HUES6 (cell line): Measurements from ENCODE around the gene HIPK2.

ENCODE experiments used
- H3K27ac ChIP-seq: 2 replicates; pipeline ENCODE4 v1.7.0; 2013; ENCODE audit warnings: low read depth, mild to moderate bottlenecking, low read length, inconsistent platforms
- H3K27me3 ChIP-seq: 2 replicates; pipeline ENCODE4 v1.6.1; 2013; ENCODE audit warnings: low read length; ENCODE audit not compliant: control insufficient read depth, insufficient read depth
- H3K36me3 ChIP-seq: 2 replicates; pipeline ENCODE4 v1.6.1; 2013; ENCODE audit warnings: low read length; ENCODE audit not compliant: control insufficient read depth, insufficient read depth
- H3K4me1 ChIP-seq: 2 replicates; pipeline ENCODE4 v1.6.1; 2013; ENCODE audit warnings: low read length; ENCODE audit not compliant: control insufficient read depth, insufficient read depth
- H3K4me3 ChIP-seq: 2 replicates; pipeline ENCODE4 v1.5.1; 2013; ENCODE audit warnings: low read depth, low read length
- H3K9ac ChIP-seq: one replicate; pipeline ENCODE4 v1.6.1; 2013; ENCODE audit warnings: mild to moderate bottlenecking, low read length
- H3K9me3 ChIP-seq: 2 replicates; pipeline ENCODE4 v1.6.1; 2013; ENCODE audit warnings: low read depth, low read length; ENCODE audit not compliant: control insufficient read depth, insufficient read depth

Gene HIPK2

GRCh38 chr7:139752604-139753003 lies 25.2 kb downstream of the HIPK2 start:
- Histone ChIP-seq H3K9ac (no peak overlapping the region), H3K27ac (no peak overlapping the region), H3K4me3 (no peak overlapping the region), H3K27me3 (no peaks in the 10 kb centered on the region), H3K36me3 (no peaks in the 10 kb centered on the region), H3K4me1 (peaks cover 3% of the 10 kb centered on the region; the same call in 1 of the 2 replicates), H3K9me3 (no peaks in the 10 kb centered on the region)

- Histone ChIP-seq H3K9ac (no peak overlapping the region), H3K4me3 (no peak overlapping the region), H3K36me3 (no peaks in the 10 kb centered on the region), H3K27me3 (no peaks in the 10 kb centered on the region), H3K27ac (no peak overlapping the region), H3K9me3 (no peaks in the 10 kb centered on the region), H3K4me1 (peaks cover 3% of the 10 kb centered on the region; the same call in 1 of the 2 replicates)
Measured at GRCh38 chr7:139752148-139752547, 25.6 kb downstream of the HIPK2 start.

GRCh38 chr7:139750459-139751095 lies 27.2 kb downstream of the HIPK2 start:
- H3K4me3 ChIP-seq, result no peak overlapping the region
- H3K27ac ChIP-seq, result no peak overlapping the region
- no peak overlapping the region for H3K9ac ChIP-seq
- no peaks in the 10 kb centered on the region for H3K27me3 ChIP-seq
- H3K9me3 ChIP-seq, result no peaks in the 10 kb centered on the region
- no peaks in the 10 kb centered on the region for H3K36me3 ChIP-seq
- H3K4me1 ChIP-seq, result peaks cover 14% of the 10 kb centered on the region

GRCh38 chr7:139749545-139749944 lies 28.3 kb downstream of the HIPK2 start:
- no peak overlapping the region for H3K9ac ChIP-seq
- H3K27me3 ChIP-seq, result no peaks in the 10 kb centered on the region
- H3K27ac ChIP-seq, result no peak overlapping the region
- no peaks in the 10 kb centered on the region for H3K9me3 ChIP-seq
- no peaks in the 10 kb centered on the region for H3K36me3 ChIP-seq
- no peak overlapping the region for H3K4me3 ChIP-seq
- H3K4me1 ChIP-seq, result peaks cover 20% of the 10 kb centered on the region

- no peaks in the 10 kb centered on the region for H3K27me3 ChIP-seq
- peaks cover 20% of the 10 kb centered on the region for H3K4me1 ChIP-seq
Measured at GRCh38 chr7:139748941-139749340, 28.9 kb downstream of the HIPK2 start.

GRCh38 chr7:139748373-139748765 lies 29.4 kb downstream of the HIPK2 start:
- Histone ChIP-seq H3K27ac (no peak overlapping the region), H3K9me3 (no peaks in the 10 kb centered on the region), H3K9ac (no peak overlapping the region), H3K36me3 (no peaks in the 10 kb centered on the region), H3K27me3 (no peaks in the 10 kb centered on the region), H3K4me1 (peaks cover 19% of the 10 kb centered on the region), H3K4me3 (no peak overlapping the region)

More at GRCh38 chr7:139748941-139749340, 28.9 kb downstream of the HIPK2 start:
- no peak overlapping the region for H3K27ac ChIP-seq
- H3K36me3 ChIP-seq, result no peaks in the 10 kb centered on the region
- no peak overlapping the region for H3K9ac ChIP-seq
- no peaks in the 10 kb centered on the region for H3K9me3 ChIP-seq
- H3K4me3 ChIP-seq, result no peak overlapping the region

- no peaks in the 10 kb centered on the region for H3K9me3 ChIP-seq
- no peaks in the 10 kb centered on the region for H3K36me3 ChIP-seq
- no peak overlapping the region for H3K4me3 ChIP-seq
- H3K9ac ChIP-seq, result no peak overlapping the region
- H3K27ac ChIP-seq, result no peak overlapping the region
- H3K27me3 ChIP-seq, result no peaks in the 10 kb centered on the region
- peaks cover 18% of the 10 kb centered on the region for H3K4me1 ChIP-seq
Measured at GRCh38 chr7:139747662-139748372, 30.0 kb downstream of the HIPK2 start.

GRCh38 chr7:139746652-139747051 lies 31.1 kb downstream of the HIPK2 start:
- no peak overlapping the region for H3K27ac ChIP-seq
- H3K4me3 ChIP-seq, result no peak overlapping the region
- no peaks in the 10 kb centered on the region for H3K36me3 ChIP-seq
- peaks cover 18% of the 10 kb centered on the region for H3K4me1 ChIP-seq
- no peak overlapping the region for H3K9ac ChIP-seq
- H3K27me3 ChIP-seq, result no peaks in the 10 kb centered on the region
- H3K9me3 ChIP-seq, result no peaks in the 10 kb centered on the region

- Histone ChIP-seq H3K4me3 (no peak overlapping the region), H3K9me3 (no peaks in the 10 kb centered on the region), H3K27me3 (no peaks in the 10 kb centered on the region), H3K9ac (no peak overlapping the region), H3K27ac (no peak overlapping the region), H3K4me1 (peaks cover 18% of the 10 kb centered on the region), H3K36me3 (no peaks in the 10 kb centered on the region)
Measured at GRCh38 chr7:139745678-139746143, 32.1 kb downstream of the HIPK2 start.

- Histone ChIP-seq H3K4me1 (peaks cover 18% of the 10 kb centered on the region), H3K9me3 (no peaks in the 10 kb centered on the region), H3K4me3 (no peak overlapping the region), H3K9ac (no peak overlapping the region), H3K36me3 (no peaks in the 10 kb centered on the region), H3K27ac (no peak overlapping the region), H3K27me3 (no peaks in the 10 kb centered on the region)
Measured at GRCh38 chr7:139744768-139745677, 32.8 kb downstream of the HIPK2 start.
